K562 (cell line): ENCODE measurements around the gene AKAP7.

Source experiments
- CTCF ChIP-seq, 3 experiments: IDR thresholded peaks in 2 of 3; conservative IDR thresholded peaks in 1 of 3; 2 replicates each; pipeline ENCODE4 v1.5.1; 2011 to 2012; ENCODE audit warnings: low read length in 3 of 3, mild to moderate bottlenecking in 3 of 3, control low read depth in 2 of 3, improper control_type of control experiment in 1 of 3, inconsistent platforms in 1 of 3, low read depth in 1 of 3, mixed read lengths in 1 of 3, moderate library complexity in 1 of 3; ENCODE audit not compliant: insufficient read depth in 2 of 3
- JUN ChIP-seq, 2 experiments: sonication (generic) in 1 of 2; formaldehyde crosslinking in 1 of 2; IDR thresholded peaks; 2 replicates each; pipeline versions ENCODE4 v1.6.1 to v1.8.0; 2012 to 2022; ENCODE audit warnings: borderline replicate concordance in 2 of 2, mild to moderate bottlenecking in 2 of 2, improper control_type of control experiment in 1 of 2, low read depth in 1 of 2, low read length in 1 of 2, missing genetic modification reagents in 1 of 2
- MEF2A ChIP-seq: IDR thresholded peaks from 2 replicates; pipeline ENCODE4 v1.6.1; 2011; ENCODE audit warnings: low read depth, mild to moderate bottlenecking, low read length, moderate library complexity; ENCODE audit not compliant: control insufficient read depth
- RBBP5 ChIP-seq: fragments of 200-600 bp; sonication (generic); IDR thresholded peaks from 2 replicates; pipeline ENCODE4 v1.6.1; 2012; ENCODE audit warnings: borderline replicate concordance, mild to moderate bottlenecking, low read length, control low read depth, inconsistent platforms; ENCODE audit not compliant: insufficient read depth, poor library complexity, severe bottlenecking
- TAF15 ChIP-seq: fragments of 200-400 bp; formaldehyde crosslinking; IDR thresholded peaks from 2 replicates; pipeline ENCODE4 v1.6.1; 2017; ENCODE audit warnings: mild to moderate bottlenecking, low read depth, low read length, moderate library complexity
- UBTF ChIP-seq, 2 experiments: IDR thresholded peaks; 2 replicates each; pipeline ENCODE4 v1.6.1; 2012; ENCODE audit warnings: improper control_type of control experiment in 2 of 2, low read depth in 2 of 2, low read length in 2 of 2, borderline replicate concordance in 1 of 2
- ZNF639 ChIP-seq, 2 experiments: fragments of 200-800 bp in 1 of 2; sonication (Bioruptor generic) in 1 of 2; sonication (generic) in 1 of 2; formaldehyde crosslinking in 1 of 2; IDR thresholded peaks in 1 of 2; conservative IDR thresholded peaks in 1 of 2; 2 replicates each; pipeline versions ENCODE4 v1.5.0 to v1.6.1; 2016 to 2020; ENCODE audit warnings: missing compliant biosample characterization in 1 of 2, missing genetic modification characterization in 1 of 2, missing genetic modification reagents in 1 of 2

GRCh38 chr6:131117878-131118277 is 17.4 kb upstream of the AKAP7 start:
- no peak for TF ChIP-seq JUN (IDR thresholded peaks at IDR 0.05; ENCODE audit: borderline replicate concordance, low read depth, low read length)
- no peak for TF ChIP-seq JUN (CRISPR knock-in tag; IDR thresholded peaks at IDR 0.05; ENCODE audit: borderline replicate concordance)
- no peak for TF ChIP-seq MEF2A
- TF ChIP-seq RBBP5, result no peak
- TF ChIP-seq ZNF639 (CRISPR knock-in tag; conservative IDR thresholded peaks at IDR 0.05 in 1 of 2, IDR thresholded peaks at IDR 0.05 in 1 of 2), result no peak
- no peak for TF ChIP-seq CTCF (IDR thresholded peaks at IDR 0.05 in 2 of 3, conservative IDR thresholded peaks at IDR 0.05 in 1 of 3; ENCODE audit: insufficient read depth in 2 of 3, low read depth in 1 of 3, low read length in 3 of 3)
- TF ChIP-seq UBTF (IDR thresholded peaks at IDR 0.05; ENCODE audit: borderline replicate concordance in 1 of 2, low read depth in 2 of 2, low read length in 2 of 2), result no peak
- no peak for TF ChIP-seq TAF15
